HepG2 (cell line): ENCODE data around the gene CBFA2T2.

Experiments used
- GPN1 ChIP-seq: sonication (generic); formaldehyde crosslinking; IDR thresholded peaks from 2 replicates; pipeline ENCODE4 v1.5.1; 2020; ENCODE audit warnings: missing genetic modification reagents, borderline replicate concordance
- HDAC6 ChIP-seq: fragments of 200-600 bp; sonication (generic); IDR thresholded peaks from 2 replicates; pipeline ENCODE4 v1.7.0; 2017; ENCODE audit warnings: mild to moderate bottlenecking, antibody characterized with exemption, low read length, low read depth
- POLR2A ChIP-seq, 2 experiments: IDR thresholded peaks; 2 replicates each; pipeline ENCODE4 v1.6.1; 2011; ENCODE audit warnings: low read depth in 2 of 2, low read length in 2 of 2, mild to moderate bottlenecking in 1 of 2, moderate library complexity in 1 of 2; ENCODE audit not compliant: insufficient read depth in 1 of 2
- RAD21 ChIP-seq: fragments of 450-650 bp; formaldehyde crosslinking; IDR thresholded peaks from 2 replicates; pipeline ENCODE4 v1.5.0; 2020; ENCODE audit warnings: mild to moderate bottlenecking
- SMAD9 ChIP-seq: sonication (generic); formaldehyde crosslinking; IDR thresholded peaks from 2 replicates; pipeline ENCODE4 v1.5.1; 2020; ENCODE audit warnings: mild to moderate bottlenecking, missing genetic modification reagents
- SUZ12 ChIP-seq: fragments of 150-350 bp; IDR thresholded peaks from 2 replicates; pipeline ENCODE4 v1.6.1; 2014; ENCODE audit warnings: low read depth, low read length
- TAF1 ChIP-seq: sonication (generic); formaldehyde crosslinking; IDR thresholded peaks from 2 replicates; pipeline ENCODE4 v1.4.0; 2020; ENCODE audit warnings: missing genetic modification reagents
- YY1 ChIP-seq: IDR thresholded peaks from 2 replicates; pipeline ENCODE4 v1.6.1; 2011; ENCODE audit warnings: low read length, low read depth, moderate library complexity, mild to moderate bottlenecking; ENCODE audit not compliant: insufficient read depth, insufficient replicate concordance
- ZNF143 ChIP-seq: sonication (generic); formaldehyde crosslinking; IDR thresholded peaks from 2 replicates; pipeline ENCODE4 v1.4.0; 2020; ENCODE audit warnings: missing genetic modification reagents
- ZNF468 ChIP-seq: sonication (generic); formaldehyde crosslinking; IDR thresholded peaks from 2 replicates; pipeline ENCODE4 v1.8.0; 2022; ENCODE audit warnings: mild to moderate bottlenecking, moderate library complexity, missing genetic modification reagents
- TF ChIP-seq, protein P1 (sequence below): sonication (generic); formaldehyde crosslinking; IDR thresholded peaks from 2 replicates; pipeline ENCODE4 v1.4.0; 2020; ENCODE audit warnings: mild to moderate bottlenecking, missing genetic modification reagents
- TF ChIP-seq, protein P2 (sequence below): sonication (generic); formaldehyde crosslinking; IDR thresholded peaks from 2 replicates; pipeline ENCODE4 v1.5.0; 2020; ENCODE audit warnings: mild to moderate bottlenecking, missing genetic modification reagents, moderate library complexity
- TF ChIP-seq, protein P3 (sequence below): sonication (generic); formaldehyde crosslinking; IDR thresholded peaks from 2 replicates; pipeline ENCODE4 v1.8.1; 2022; ENCODE audit warnings: low read depth, mild to moderate bottlenecking, missing genetic modification reagents

DNA sequence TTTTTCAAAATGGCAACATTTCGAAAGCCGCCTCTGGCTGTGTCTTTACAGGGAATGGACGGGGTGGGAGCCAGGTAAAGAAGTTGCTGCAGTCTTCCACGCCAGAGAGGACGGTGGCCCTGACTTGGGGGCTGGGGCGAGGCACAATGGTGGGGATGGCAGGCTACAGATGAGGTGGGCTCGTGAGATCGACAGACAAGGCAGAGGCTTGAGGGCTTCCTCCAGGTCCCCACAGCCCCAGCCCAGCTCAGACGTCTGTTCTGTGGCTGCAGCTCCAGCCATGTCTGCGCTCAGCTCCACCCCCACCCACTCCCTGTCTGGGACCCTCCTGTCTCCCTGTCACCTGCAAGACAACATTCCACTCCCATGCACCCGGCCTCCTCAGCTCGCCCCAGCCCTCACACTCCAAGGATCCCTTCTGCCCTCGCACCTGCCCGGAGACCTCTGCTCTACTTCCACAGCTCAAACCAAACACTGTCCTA, 164.8 kb downstream of the CBFA2T2 start:
- TF ChIP-seq SMAD9 (CRISPR knock-in tag) (no peak), ZNF468 (CRISPR knock-in tag) (no peak), YY1 (no peak), HDAC6 (no peak), TAF1 (no peak), SUZ12 (no peak), POLR2A (IDR thresholded peaks at IDR 0.05; ENCODE audit: insufficient read depth in 1 of 2, low read depth in 2 of 2, low read length in 2 of 2) (peak in 1 of 2 experiments; percentile 49; a peak in 2 of 4 replicates), ZNF143 (CRISPR knock-in tag) (no peak), GPN1 (CRISPR knock-in tag) (no peak), RAD21 (peak; percentile 10; the same call in 1 of the 2 replicates)
- TF ChIP-seq, protein P1, sequence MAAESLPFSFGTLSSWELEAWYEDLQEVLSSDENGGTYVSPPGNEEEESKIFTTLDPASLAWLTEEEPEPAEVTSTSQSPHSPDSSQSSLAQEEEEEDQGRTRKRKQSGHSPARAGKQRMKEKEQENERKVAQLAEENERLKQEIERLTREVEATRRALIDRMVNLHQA (CRISPR knock-in tag) = no peak
- TF ChIP-seq, protein P2, sequence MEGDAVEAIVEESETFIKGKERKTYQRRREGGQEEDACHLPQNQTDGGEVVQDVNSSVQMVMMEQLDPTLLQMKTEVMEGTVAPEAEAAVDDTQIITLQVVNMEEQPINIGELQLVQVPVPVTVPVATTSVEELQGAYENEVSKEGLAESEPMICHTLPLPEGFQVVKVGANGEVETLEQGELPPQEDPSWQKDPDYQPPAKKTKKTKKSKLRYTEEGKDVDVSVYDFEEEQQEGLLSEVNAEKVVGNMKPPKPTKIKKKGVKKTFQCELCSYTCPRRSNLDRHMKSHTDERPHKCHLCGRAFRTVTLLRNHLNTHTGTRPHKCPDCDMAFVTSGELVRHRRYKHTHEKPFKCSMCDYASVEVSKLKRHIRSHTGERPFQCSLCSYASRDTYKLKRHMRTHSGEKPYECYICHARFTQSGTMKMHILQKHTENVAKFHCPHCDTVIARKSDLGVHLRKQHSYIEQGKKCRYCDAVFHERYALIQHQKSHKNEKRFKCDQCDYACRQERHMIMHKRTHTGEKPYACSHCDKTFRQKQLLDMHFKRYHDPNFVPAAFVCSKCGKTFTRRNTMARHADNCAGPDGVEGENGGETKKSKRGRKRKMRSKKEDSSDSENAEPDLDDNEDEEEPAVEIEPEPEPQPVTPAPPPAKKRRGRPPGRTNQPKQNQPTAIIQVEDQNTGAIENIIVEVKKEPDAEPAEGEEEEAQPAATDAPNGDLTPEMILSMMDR (CRISPR knock-in tag) = 0 out of 2 replicates have a peak, but pooled peaks have one; percentile 5
- TF ChIP-seq, protein P3, sequence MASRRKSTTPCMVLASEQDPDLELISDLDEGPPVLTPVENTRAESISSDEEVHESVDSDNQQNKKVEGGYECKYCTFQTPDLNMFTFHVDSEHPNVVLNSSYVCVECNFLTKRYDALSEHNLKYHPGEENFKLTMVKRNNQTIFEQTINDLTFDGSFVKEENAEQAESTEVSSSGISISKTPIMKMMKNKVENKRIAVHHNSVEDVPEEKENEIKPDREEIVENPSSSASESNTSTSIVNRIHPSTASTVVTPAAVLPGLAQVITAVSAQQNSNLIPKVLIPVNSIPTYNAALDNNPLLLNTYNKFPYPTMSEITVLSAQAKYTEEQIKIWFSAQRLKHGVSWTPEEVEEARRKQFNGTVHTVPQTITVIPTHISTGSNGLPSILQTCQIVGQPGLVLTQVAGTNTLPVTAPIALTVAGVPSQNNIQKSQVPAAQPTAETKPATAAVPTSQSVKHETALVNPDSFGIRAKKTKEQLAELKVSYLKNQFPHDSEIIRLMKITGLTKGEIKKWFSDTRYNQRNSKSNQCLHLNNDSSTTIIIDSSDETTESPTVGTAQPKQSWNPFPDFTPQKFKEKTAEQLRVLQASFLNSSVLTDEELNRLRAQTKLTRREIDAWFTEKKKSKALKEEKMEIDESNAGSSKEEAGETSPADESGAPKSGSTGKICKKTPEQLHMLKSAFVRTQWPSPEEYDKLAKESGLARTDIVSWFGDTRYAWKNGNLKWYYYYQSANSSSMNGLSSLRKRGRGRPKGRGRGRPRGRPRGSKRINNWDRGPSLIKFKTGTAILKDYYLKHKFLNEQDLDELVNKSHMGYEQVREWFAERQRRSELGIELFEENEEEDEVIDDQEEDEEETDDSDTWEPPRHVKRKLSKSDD (CRISPR knock-in tag) = no peak
